HG03354 (cell line): ENCODE measurements around the gene SYT2.
"Not testable (repeated sequence)": the region's sequence is repeated elsewhere in the genome, so short reads cannot be mapped to it uniquely, and the experiment has no call there.

ENCODE experiments used
- ATAC-seq: cut with Tn5 transposase; IDR thresholded peaks from one replicate; pipeline ENCODE4 v1.9.1; 2021; ENCODE audit warnings: mild to moderate bottlenecking; ENCODE audit not compliant: unreplicated experiment, poor library complexity, severe bottlenecking

SYT2 gene

GRCh38 chr1:202603435-202603834, 106.8 kb downstream of the SYT2 start:
- no peak for ATAC-seq

DNA sequence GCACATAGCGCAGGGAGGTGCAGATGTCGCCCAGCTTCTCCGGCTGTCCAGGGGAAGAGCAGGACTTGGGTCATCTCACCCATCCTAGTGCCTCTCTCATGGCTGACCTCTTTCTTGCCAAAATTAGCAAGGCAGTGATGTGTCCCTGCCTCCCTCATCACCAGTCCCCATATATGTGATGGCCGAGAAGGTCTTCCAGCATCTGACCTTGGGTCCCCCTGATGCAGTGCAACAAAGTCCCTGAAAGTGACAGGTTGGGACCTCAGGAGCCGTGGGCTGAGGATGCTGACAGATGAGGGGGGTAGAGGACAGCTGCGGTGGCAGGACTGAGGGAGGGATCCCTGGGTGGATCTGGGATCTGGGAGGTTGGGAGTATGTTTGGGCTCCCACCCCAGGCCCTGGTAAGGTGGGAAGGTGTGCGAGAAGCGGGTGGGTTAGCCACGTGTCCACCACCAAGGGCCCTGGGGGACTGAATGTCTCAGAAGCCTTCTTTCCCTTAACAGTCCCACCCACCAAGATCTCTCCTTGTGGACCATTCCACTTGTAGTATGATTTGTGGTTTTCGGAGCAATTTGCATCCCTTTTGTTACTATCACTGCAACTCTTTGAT, 109.7 kb downstream of the SYT2 start:
- no peak for ATAC-seq

GRCh38 chr1:202599669-202600431, 110.4 kb downstream of the SYT2 start:
- ATAC-seq = no peak

- ATAC-seq = no peak
Observed at GRCh38 chr1:202597090-202597761, 113.0 kb downstream of the SYT2 start.

DNA sequence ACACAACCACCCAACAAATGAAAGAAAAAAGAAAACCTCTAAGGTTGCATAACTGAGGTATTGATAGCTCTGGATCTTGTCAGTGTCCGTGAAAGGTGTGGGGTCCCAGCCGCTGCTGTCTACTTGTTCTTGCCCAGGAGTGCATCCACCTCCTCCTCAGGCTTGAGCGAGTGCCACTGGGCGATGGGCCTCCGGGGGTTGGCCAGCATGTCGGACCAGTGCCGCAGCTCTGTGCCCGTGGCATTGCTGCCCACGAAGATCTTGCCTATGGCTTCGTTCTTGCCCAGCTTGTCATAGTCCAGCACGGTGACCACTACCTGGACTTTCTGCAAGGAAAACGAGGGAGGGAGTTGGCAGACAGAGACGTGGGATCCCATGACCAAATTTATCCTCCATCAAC, 113.6 kb downstream of the SYT2 start:
- no peak for ATAC-seq

GRCh38 chr1:202593845-202594244, 116.4 kb downstream of the SYT2 start:
- no peak for ATAC-seq

DNA sequence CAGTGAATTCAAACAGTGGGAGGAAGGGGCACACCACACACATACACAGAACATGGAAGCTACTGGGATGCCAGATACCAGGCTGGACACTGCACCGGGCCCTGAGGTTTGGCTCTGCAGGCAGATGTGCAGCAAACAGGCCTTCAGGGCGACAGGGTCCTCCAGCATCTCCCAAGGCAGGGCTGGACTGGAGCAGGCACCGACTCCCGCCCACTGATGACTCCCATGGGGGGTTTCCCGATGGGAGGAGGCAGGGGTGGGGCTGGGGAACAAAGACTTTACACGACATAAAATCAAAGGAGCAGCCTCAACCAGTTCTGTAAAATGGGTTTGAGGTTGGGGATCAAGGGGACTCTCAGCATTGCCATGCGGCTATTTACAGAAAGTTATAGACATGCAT, 118.1 kb downstream of the SYT2 start:
- no peak for ATAC-seq

- ATAC-seq = no peak
Observed at GRCh38 chr1:202591515-202591914, 118.7 kb downstream of the SYT2 start.

- no peak for ATAC-seq
Observed at GRCh38 chr1:202590975-202591411, 119.3 kb downstream of the SYT2 start.

- ATAC-seq = no peak
Observed at GRCh38 chr1:202590126-202590525, 120.1 kb downstream of the SYT2 start.

- no peak for ATAC-seq
Observed at GRCh38 chr1:202589190-202589930, 120.9 kb downstream of the SYT2 start.

DNA sequence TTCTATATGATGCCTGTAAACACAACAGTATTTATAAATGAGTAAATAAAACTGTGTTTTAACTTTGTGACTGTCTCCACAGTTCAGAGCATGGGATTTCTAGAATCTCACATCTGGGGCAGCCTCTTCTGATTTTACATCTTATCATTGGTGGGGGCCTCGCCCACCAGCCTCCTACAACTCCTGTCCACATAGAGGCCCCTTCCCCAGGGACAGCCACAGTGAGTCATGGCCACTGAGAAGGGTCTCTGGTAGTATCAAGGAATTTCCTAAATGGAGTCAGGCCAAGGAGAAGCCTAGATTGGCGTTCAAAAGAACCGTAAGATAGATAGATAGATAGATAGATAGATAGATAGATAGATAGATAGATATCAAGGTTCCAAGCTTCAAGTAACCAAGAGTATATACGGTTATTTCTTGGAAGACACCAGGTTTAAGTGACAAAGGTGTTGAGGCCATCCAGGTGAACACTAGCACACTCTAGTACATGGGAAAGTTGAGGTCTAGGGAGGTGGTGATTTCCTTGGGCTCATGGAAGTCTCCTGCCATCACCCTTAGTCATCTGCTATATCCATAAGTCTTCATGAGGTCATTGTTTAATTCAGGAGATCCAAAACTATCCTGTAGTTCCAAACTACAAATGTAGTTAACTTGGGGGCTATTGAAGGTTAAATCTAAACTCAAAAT, 121.6 kb downstream of the SYT2 start:
- ATAC-seq = no peak

GRCh38 chr1:202587859-202588485, 122.3 kb downstream of the SYT2 start:
- ATAC-seq = no peak

- ATAC-seq = no peak
Observed at GRCh38 chr1:202586871-202587270, 123.4 kb downstream of the SYT2 start.

GRCh38 chr1:202586018-202586821, 124.0 kb downstream of the SYT2 start:
- ATAC-seq = no peak

GRCh38 chr1:202585590-202585933, 124.7 kb downstream of the SYT2 start:
- no peak for ATAC-seq

DNA sequence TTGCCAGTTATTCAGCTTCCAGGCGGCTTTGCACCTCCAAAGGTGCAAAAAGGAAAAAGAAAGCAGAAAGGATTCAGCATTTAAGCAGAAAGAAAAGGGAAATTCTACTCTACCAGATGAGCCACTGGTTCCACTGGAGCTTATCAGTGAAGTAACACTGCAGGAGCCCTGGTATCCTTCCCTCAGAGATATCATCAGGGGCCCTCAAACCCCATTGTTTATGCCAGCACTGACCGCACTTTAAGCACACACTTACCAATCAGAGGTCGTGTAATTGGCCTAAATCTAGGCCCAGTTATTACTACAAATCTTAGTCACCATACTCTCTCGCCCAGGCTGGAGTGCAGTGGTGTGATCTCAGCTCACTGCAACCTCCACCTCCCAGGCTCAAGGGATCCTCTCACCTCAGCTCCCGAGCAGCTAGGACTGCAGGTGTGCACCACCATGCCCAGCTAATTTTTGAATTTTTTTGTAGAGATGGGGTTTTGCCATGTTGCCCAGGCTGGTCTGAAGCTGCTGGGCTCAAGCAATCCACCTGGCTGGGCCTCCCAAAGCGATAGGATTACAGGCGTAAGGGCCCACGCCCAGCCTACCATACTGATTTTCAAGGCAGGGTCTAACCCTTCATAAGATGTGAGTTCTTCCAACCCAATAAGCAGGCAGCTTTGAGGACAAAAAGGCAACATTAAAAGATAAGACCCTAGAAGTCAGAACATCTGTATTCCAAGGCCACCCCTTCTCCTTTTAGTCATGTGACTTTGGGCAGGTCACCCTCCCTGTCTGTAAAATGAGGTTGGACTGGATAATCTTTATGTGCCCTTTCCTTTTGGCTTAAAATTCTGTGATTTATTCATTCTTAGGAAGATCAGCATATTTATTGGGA, 125.3 kb downstream of the SYT2 start:
- ATAC-seq = no peak

GRCh38 chr1:202582350-202582749, 127.9 kb downstream of the SYT2 start:
- ATAC-seq = not testable (repeated sequence)
